OCI-LY3 (cell line): ENCODE data around the gene BAMBI.

Experiments
- H2AFZ ChIP-seq: fragments of 200-600, 300-600 bp; shearing (Covaris generic); 2 replicates; pipeline ENCODE4 v1.6.0; 2014; ENCODE audit warnings: antibody characterized with exemption, low read depth, low read length
- H3K27ac ChIP-seq: fragments of 200-600, 300-600 bp; sonication (generic); 2 replicates; pipeline ENCODE4 v1.5.1; 2014; ENCODE audit warnings: mild to moderate bottlenecking, low read length, moderate library complexity, mixed read lengths
- H3K27me3 ChIP-seq: fragments of 200-600, 300-600 bp; sonication (generic); 2 replicates; pipeline ENCODE4 v1.6.1; 2014; ENCODE audit warnings: low read depth, low read length, mixed read lengths
- H3K36me3 ChIP-seq: fragments of 200-600, 300-600 bp; sonication (generic); replicated peaks from 2 replicates; pipeline ENCODE3; 2014; ENCODE audit warnings: low read depth, low read length, mixed read lengths
- H3K4me1 ChIP-seq: fragments of 300-600, 200-600 bp; sonication (generic); 2 replicates; pipeline ENCODE4 v1.6.1; 2014; ENCODE audit warnings: low read length, mixed read lengths
- H3K4me2 ChIP-seq: fragments of 200-600, 300-600 bp; sonication (generic); 2 replicates; pipeline ENCODE4 v1.6.1; 2014; ENCODE audit warnings: low read length, mixed read lengths
- H3K4me3 ChIP-seq: fragments of 300-600, 200-600 bp; sonication (generic); 2 replicates; pipeline ENCODE4 v1.5.1; 2014; ENCODE audit warnings: antibody characterized with exemption, mild to moderate bottlenecking, low read length, moderate library complexity
- H3K79me2 ChIP-seq: fragments of 300-600, 200-600 bp; shearing (Covaris generic); 2 replicates; pipeline ENCODE4 v1.6.1; 2014; ENCODE audit warnings: mild to moderate bottlenecking, low read length, mixed read lengths
- H3K9ac ChIP-seq: fragments of 300-600, 200-600 bp; shearing (Covaris generic); 2 replicates; pipeline ENCODE4 v1.6.0; 2014; ENCODE audit warnings: mild to moderate bottlenecking, low read length, moderate library complexity
- H3K9me3 ChIP-seq: fragments of 200-600, 300-600 bp; shearing (Covaris generic); 2 replicates; pipeline ENCODE4 v1.6.1; 2014; ENCODE audit warnings: low read length, mixed read lengths; ENCODE audit not compliant: insufficient read depth
- H4K20me1 ChIP-seq: fragments of 200-600, 300-600 bp; sonication (generic); 2 replicates; pipeline ENCODE4 v1.6.1; 2016; ENCODE audit warnings: low read length, mixed read lengths; ENCODE audit not compliant: insufficient read depth
- EZH2phosphoT487 ChIP-seq: fragments of 200-600 bp; shearing (Covaris generic); IDR thresholded peaks from 2 replicates; pipeline ENCODE4 v1.6.1; 2018; ENCODE audit warnings: antibody characterized with exemption, mixed run types, low read depth
- TF ChIP-seq, protein P1 (sequence below): fragments of 200-600, 300-600 bp; sonication (generic); IDR thresholded peaks from 2 replicates; pipeline ENCODE4 v1.5.1; 2014; ENCODE audit warnings: antibody characterized with exemption, low read length, low read depth

BAMBI gene

GRCh38 chr10:28690545-28690944 is 13.2 kb downstream of the BAMBI start:
- no peak overlapping the region for H3K4me3 ChIP-seq
- H3K9me3 ChIP-seq: no peaks in the 10 kb centered on the region
- no peak overlapping the region for H2AFZ ChIP-seq
- no peaks in the 10 kb centered on the region for H4K20me1 ChIP-seq
- peaks cover 11% of the 10 kb centered on the region for H3K4me1 ChIP-seq
- no peak overlapping the region for H3K4me2 ChIP-seq
- no peaks in the 10 kb centered on the region for H3K79me2 ChIP-seq
- no peaks in the 10 kb centered on the region for H3K27me3 ChIP-seq
- no peaks in the 10 kb centered on the region for H3K36me3 ChIP-seq
- no peak for TF ChIP-seq EZH2phosphoT487
- TF ChIP-seq, protein P1, sequence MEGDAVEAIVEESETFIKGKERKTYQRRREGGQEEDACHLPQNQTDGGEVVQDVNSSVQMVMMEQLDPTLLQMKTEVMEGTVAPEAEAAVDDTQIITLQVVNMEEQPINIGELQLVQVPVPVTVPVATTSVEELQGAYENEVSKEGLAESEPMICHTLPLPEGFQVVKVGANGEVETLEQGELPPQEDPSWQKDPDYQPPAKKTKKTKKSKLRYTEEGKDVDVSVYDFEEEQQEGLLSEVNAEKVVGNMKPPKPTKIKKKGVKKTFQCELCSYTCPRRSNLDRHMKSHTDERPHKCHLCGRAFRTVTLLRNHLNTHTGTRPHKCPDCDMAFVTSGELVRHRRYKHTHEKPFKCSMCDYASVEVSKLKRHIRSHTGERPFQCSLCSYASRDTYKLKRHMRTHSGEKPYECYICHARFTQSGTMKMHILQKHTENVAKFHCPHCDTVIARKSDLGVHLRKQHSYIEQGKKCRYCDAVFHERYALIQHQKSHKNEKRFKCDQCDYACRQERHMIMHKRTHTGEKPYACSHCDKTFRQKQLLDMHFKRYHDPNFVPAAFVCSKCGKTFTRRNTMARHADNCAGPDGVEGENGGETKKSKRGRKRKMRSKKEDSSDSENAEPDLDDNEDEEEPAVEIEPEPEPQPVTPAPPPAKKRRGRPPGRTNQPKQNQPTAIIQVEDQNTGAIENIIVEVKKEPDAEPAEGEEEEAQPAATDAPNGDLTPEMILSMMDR: no peak
- H3K9ac ChIP-seq: no peak overlapping the region
- no peak overlapping the region for H3K27ac ChIP-seq

DNA sequence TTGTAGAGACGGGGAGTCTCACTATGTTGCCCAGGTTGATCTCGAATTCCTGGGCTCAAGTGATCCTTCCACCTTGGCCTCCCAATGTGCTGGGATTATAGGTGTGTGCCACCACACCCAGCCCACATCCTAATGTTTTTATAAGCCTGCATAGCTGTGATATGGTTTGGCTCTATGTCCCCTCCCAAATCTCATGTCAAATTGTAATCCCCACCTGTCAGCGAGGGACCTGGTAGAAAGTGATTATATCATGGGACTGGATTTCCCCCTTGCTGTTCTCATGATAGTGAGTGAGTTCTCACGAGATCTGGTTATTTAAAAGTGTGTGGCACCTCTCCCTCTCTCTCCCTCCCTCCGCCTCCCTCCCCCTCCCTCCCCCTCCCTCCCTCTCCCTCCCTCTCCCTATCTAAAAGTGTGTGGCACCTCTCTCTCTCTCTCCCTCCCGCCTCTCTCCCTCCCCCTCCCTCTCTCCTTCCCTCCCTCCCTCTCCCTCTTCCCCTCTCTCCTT is 13.9 kb downstream of the BAMBI start:
- no peak overlapping the region for H3K4me2 ChIP-seq
- H3K4me1 ChIP-seq: peaks cover 12% of the 10 kb centered on the region
- no peaks in the 10 kb centered on the region for H4K20me1 ChIP-seq
- H3K36me3 ChIP-seq: no peaks in the 10 kb centered on the region
- no peaks in the 10 kb centered on the region for H3K9me3 ChIP-seq
- no peak overlapping the region for H3K9ac ChIP-seq
- no peak overlapping the region for H2AFZ ChIP-seq
- H3K4me3 ChIP-seq: no peak overlapping the region
- no peaks in the 10 kb centered on the region for H3K27me3 ChIP-seq
- H3K79me2 ChIP-seq: no peaks in the 10 kb centered on the region
- H3K27ac ChIP-seq: no peak overlapping the region
- TF ChIP-seq, protein P1: no peak
- TF ChIP-seq EZH2phosphoT487: no peak

- Histone ChIP-seq H2AFZ (no peak overlapping the region), H3K9me3 (no peaks in the 10 kb centered on the region), H3K27me3 (no peaks in the 10 kb centered on the region), H4K20me1 (no peaks in the 10 kb centered on the region), H3K4me1 (peaks cover 12% of the 10 kb centered on the region), H3K4me2 (no peak overlapping the region), H3K4me3 (no peak overlapping the region), H3K27ac (no peak overlapping the region), H3K36me3 (no peaks in the 10 kb centered on the region), H3K79me2 (no peaks in the 10 kb centered on the region), H3K9ac (no peak overlapping the region)
- TF ChIP-seq EZH2phosphoT487: no peak
- TF ChIP-seq, protein P1: no peak
These were observed 14.7 kb downstream of the BAMBI start for GRCh38 chr10:28692050-28692449.

DNA sequence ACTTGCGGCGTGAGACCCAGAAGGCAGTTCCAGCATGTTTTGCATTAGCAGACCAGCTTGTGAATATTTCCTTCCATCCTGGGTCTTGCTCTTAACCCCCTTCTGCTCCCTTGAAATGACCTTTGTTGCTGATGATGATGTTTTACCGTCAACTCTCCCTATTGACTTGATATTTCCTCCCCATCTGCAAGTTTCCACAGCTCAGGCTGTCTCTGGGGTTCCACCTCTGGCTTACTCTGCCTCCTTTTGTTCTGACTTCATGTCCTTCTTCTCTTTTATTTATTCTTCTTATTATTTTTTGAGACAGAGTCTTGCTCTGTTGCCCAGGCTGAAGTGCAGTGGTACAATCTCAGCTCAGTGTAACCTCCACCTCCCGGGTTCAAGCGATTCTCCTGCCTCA is 17.2 kb downstream of the BAMBI start:
- H3K9ac ChIP-seq: no peak overlapping the region
- no peak overlapping the region for H3K27ac ChIP-seq
- H3K9me3 ChIP-seq: no peaks in the 10 kb centered on the region
- no peaks in the 10 kb centered on the region for H3K36me3 ChIP-seq
- H3K79me2 ChIP-seq: no peaks in the 10 kb centered on the region
- TF ChIP-seq, protein P1: no peak
- TF ChIP-seq EZH2phosphoT487: no peak
- H4K20me1 ChIP-seq: no peaks in the 10 kb centered on the region
- H3K4me2 ChIP-seq: no peak overlapping the region
- 0 out of 2 replicates have a peak, but pooled peaks cover 9% of the 10 kb centered on the region for H3K27me3 ChIP-seq
- H3K4me3 ChIP-seq: no peak overlapping the region
- H3K4me1 ChIP-seq: peaks cover 8% of the 10 kb centered on the region
- H2AFZ ChIP-seq: no peak overlapping the region
